Inferior parietal cortex (tissue), 1 donor: ENCODE measurements around the gene CACNA1I.

ENCODE experiments used
- DNase-seq: peaks from one replicate; pipeline ENCODE4 v3.0.0-alpha.2; 2016; ENCODE audit errors: extremely low spot score

Gene CACNA1I

DNA sequence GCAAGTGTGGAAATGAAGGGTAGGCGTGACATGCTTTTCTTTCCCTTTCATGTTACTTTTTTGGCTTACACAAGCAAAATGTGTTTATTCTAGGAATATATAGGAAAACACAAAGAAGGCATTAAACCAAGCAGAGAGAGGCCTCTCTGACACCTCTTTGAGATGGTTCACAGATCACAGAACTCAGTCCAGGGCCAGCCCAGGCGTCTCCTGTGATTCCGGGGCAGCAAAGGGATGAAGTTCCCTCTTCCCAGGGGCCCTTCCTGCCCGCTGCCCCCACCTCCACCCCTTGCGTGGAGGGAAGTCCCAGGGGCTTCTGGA is 78.0 kb downstream of the CACNA1I start:
- no peak for DNase-seq

DNA sequence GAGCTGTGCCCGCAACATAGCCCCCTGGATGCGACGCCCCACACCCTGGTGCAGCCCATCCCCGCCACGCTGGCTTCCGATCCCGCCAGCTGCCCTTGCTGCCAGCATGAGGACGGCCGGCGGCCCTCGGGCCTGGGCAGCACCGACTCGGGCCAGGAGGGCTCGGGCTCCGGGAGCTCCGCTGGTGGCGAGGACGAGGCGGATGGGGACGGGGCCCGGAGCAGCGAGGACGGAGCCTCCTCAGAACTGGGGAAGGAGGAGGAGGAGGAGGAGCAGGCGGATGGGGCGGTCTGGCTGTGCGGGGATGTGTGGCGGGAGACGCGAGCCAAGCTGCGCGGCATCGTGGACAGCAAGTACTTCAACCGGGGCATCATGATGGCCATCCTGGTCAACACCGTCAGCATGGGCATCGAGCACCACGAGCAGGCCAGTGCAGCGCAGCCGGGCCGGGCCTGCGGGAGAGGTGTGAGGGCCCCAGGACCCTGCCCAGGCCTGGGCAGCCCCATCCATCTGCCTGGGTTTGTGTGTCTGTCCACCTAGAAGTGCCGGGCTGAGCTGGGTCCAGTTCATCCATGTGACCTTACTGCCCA is 79.0 kb downstream of the CACNA1I start:
- no peak for DNase-seq

DNA sequence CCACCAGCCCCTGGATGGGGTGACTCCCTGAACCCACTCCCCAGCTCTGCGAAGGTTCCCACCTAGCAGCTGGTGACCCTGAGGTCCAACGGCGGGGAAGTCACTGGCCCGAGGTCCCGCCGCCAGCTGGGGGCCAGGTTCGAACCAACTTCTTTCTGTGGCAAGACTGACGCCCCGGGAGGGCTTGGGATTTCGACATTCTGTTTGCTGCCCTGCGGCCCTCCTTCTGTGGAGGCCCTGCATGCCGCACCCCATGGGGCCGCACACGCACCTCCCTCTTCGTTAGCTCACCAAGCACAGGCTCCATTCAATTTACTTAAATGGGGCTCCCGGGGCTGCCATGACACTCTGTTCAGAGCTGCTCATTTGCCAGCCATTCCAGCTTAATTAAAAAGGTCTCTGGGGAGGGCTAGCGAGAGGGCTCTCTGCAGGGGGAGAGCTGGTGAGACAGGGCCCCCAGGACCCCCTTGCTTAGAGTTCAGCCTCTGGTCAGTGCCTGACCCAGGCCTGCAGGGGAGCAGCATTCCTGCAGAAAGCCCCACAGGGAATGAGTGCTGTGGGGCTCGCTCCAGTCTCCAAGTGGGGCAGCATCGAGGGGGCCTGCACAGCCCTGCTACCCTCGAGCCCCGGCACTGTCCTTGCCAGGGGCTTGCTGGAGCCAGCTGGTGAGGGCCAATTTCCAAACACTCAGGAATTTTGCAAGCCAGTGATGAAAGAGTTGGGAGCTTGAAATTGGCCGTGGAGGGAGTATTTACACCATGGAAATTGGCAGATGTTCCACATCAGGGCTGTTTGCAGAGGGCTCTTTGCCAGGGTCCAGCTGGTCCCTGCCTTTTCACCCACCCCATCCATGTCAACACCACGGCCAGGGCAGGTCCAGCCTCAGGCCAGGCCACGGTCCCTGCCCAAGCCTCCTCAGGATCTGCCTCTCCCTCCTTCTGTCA is 80.8 kb downstream of the CACNA1I start:
- DNase-seq, result no peak

DNA sequence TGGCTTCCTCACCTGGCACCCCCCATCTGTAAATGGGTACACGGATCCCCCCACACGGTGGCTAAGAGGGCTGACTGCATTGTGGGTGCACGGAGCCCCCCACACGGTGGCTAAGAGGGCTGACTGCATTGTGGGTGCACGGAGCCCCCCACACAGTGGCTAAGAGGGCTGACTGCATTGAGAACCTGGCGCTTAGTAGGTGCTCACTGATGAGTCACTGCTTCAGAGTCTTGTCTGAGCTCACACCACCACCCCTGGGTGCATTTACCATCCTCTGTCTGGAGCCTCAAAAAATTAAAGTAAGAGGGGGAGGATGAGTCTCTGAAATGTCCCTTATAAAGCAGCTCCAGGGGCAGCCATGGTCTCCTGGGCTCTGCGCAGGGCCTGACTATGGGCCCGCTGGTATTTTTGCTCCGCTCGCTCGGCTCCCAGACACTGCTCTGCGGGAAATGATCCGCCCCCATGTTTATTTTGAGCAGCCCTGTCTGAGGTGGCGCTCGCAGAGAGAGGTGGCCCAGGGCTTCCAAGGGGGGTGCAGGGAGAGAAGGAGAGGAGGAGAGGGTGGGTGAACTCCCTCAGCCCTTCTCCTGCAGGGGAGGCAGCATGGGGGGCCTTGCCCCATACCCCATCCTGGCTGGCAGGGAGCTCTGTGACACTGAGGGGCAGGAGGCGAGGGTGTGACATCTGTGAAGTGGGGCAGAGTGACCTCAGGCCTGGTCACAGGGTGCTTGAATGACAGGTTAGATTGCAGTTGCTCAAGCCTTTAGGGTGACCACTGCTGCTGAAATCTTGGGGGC is 82.6 kb downstream of the CACNA1I start:
- no peak for DNase-seq

DNA sequence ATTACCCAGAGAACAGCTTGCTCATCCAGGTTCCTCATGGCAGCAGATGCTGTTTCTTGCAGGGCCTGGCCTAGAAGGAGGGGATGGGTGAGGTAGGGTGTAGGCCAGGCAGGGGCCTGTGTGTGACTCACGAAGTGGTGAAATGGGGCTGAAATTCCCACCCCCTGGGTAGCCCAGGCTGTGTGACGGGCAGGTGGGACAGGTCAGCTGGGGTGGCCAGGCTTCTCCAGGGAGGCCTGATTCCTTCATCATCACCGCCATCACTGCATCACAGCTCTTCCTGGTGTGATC is 83.2 kb downstream of the CACNA1I start:
- DNase-seq, result no peak

DNA sequence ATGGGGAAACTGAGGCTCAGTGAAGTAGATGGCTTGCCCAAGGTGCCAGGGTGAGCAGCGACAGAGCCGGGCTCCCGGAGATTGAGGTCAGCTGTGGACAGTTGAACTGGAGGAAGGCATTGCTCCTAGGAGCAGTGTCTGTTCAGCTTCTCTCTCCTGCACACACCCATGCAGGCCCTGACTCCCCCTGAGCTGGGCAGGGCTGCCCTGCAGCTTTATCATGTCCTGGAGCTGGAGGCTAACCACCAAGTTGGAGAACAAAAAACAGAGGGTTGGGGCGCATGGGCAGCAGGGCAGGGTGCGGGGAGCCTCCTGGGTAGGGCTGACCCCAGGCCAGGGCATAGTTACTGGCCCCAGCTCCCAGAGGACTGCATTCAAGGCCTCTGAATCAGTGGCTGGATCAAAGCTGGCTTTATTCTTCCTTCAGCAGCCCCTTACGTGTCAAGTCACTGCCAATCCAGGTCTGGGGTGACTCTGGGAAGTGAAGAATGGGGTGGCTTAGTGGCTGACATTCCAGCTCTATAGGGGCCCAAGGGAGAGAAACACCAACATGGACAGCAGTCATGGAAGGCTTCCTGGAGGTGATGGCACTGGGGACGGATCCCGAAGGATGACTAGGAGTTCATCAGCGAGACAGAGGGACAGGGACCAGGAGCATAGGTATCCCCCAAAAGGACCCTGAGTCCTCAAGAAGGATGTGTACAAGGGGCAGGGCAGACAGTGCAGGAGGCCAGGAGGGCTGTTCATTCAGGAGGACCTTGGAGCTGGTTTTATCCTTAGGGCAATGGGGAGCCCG is 83.8 kb downstream of the CACNA1I start:
- no peak for DNase-seq

DNA sequence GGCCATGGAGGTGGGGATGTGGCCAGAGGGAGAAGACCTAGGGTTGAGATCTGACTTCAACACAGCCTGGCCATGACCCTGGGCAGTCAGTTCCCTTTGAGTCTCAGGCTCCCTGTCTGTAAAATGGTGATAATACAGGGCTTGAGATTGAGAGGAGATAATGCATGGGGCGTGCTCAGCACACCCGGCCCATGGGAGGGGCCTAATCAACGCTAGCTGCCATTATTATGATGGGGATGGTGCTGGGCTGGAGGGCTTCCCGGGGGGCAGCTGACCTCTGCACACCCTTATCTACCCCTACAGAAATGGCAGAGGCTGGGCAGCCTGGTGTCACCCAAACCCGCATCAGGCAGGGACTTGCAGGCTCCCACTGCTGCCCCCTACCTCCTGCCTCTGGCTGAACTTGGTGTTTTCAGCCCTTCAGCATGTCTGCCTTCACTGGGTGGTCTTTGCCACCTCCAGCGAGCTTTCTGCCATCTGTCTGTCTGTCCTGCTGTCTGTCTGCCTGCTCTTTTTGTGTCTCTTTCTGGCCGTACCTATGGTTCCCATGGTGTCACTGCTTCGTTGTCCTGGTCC is 84.5 kb downstream of the CACNA1I start:
- no peak for DNase-seq

DNA sequence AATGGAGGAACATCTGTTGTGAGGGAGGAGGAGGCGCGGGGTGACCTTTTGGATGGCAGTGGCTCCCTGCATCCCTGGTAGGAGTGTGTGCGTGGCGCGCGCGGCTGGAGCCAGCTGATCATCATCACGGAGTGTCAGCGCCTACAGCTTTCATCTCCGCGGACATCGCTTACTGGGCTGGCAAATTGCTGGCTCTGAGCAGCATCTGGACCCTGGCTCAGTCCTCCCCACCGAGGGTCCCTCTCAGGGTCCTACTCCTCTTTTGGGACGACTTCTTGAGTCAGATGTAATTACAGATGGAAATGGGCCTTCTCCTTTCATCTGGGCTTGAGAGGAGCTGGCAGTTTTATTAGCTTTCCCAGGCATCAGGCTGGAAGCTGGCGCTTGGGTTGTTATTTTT is 85.3 kb downstream of the CACNA1I start:
- no peak for DNase-seq

DNA sequence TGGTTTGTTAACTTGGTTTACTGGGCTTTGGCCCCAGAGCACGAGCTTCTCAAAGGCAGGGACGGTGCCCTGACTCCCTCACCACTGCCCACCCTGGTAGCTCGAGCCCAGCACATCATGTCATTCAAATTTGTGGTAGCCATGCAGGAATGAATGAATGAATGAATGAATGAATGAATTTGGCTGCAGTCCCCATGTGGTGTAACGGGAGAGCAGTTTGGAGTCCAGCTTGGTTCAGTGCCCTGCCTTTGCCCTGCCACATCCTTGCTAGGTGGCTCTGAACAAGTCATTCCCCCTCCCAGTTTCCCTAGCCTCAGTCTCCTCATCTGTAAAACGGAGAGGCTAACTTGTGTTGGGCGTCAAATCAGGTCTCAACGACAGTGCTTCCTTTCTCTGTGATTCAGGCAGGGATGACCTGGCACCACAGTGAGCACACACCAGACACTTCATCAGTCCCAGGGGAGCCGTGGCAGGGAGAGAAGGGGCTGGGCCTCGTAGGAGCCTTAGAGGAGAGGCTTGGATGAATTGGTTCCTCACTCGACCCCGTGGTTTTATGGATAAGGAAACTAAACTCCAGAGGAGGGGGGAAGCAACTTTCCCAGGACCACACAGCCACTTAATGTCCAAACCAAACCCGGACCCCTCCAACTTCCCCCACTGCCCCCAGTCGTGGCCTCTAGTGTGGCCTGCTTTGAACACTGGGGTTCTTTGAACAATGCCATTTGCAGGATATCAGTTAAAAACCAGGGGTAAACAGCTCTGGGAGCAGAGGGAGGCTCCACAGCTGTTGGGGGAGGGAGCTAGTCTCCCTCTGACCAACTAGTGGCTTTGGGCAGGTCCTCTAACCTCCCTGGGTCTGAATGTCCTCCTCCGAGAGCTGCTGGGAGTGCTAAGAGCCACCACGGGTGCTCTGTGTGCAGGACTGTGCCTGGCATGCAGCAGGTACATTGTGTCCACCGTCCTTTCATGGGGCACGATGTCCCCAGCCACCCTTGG is 86.2 kb downstream of the CACNA1I start:
- no peak for DNase-seq

DNA sequence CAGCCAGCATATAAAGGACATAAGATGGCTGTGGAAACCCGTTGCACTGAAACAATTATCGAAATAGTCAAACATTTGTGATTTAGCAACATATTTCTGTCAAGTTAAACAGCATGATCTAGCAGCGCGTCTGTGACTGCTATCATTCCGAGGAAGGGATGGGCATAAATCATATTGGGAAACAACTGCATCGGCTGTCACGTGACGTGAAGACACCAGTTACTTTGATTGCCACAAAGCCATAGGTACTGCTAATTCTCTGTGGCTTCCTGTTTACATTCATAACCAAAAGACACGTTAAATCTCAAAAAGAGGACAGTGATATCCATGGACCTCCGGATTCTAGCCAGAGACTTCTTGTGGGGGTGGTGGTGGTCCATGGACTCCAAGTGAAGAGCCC is 87.8 kb downstream of the CACNA1I start:
- no peak for DNase-seq

DNA sequence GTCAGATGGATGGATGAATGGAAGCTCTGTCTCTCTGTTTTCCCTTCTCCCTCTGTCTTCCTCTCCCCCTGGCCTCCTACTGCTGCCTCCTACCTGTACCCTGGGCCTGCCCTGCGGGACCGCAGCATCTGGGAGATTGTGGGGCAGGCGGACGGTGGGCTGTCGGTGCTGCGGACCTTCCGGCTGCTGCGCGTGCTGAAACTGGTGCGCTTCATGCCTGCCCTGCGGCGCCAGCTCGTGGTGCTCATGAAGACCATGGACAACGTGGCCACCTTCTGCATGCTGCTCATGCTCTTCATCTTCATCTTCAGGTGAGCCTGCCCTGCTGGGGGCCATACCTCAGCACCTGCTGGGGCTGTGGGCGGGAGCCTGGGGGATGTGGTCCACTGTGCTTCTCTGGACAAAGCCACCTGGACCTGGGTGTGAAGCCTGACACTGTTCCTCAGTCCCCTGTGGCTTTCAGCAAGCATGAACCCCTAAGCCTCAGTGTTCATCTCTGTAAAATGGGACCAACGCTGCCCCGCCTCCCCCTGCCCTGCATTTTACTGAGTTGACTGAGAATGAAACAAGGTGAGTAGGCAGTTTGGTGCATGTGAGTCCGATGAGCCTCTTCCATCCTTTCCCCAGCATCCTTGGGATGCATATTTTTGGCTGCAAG is 88.4 kb downstream of the CACNA1I start:
- no peak for DNase-seq

DNA sequence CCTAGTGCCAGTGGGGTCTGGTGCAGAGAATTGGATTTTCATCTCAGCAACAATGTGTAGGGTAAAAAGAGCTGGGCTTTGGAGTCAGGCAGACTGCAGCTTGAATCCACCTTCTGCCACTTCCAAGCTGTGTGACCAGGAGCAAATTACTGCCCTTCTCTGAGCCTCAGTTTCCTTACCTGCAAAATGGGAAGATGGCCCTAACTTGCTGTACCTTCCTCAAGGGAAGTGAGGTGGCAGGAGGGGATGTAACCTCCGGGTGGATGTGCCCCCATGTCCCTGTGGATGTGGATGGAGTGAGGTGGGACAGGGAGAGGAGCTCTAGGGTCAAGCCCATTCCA is 90.9 kb downstream of the CACNA1I start:
- no peak for DNase-seq

DNA sequence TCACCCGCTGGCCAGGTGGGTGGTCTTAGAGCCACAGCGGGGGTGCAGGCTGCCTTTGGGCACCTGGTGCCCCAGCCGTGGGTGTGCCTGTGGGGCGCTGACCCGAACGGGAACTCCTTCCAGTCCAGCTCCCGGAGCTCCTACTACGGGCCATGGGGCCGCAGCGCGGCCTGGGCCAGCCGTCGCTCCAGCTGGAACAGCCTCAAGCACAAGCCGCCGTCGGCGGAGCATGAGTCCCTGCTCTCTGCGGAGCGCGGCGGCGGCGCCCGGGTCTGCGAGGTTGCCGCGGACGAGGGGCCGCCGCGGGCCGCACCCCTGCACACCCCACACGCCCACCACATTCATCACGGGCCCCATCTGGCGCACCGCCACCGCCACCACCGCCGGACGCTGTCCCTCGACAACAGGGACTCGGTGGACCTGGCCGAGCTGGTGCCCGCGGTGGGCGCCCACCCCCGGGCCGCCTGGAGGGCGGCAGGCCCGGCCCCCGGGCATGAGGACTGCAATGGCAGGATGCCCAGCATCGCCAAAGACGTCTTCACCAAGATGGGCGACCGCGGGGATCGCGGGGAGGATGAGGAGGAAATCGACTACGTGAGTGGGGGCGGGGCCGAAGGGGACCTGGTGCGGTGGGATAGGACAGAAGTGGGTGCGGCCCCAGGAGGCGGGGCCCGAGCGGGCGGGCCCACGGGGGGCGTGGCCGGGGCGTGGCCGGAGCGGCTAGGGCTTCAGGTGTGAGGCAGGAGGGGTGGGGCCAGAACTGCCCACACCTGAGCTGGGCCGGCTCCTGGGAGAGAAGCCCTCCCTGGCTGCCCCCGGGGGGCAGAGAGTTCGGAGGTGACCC is 91.5 kb downstream of the CACNA1I start:
- no peak for DNase-seq

DNA sequence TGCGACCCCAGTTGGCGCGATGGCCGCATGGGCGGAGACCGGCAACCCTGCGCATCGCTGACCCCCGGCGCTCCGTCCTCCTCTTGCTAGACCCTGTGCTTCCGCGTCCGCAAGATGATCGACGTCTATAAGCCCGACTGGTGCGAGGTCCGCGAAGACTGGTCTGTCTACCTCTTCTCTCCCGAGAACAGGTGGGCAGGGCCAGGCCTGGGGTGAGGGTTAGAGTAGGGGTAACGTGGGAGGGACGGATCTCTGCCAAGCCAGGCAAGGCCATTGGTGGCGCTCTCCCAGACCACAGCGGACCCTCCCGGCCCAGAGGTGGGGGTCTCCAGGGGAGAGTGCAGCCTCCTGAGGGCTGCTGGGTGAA is 92.1 kb downstream of the CACNA1I start:
- DNase-seq, result no peak

DNA sequence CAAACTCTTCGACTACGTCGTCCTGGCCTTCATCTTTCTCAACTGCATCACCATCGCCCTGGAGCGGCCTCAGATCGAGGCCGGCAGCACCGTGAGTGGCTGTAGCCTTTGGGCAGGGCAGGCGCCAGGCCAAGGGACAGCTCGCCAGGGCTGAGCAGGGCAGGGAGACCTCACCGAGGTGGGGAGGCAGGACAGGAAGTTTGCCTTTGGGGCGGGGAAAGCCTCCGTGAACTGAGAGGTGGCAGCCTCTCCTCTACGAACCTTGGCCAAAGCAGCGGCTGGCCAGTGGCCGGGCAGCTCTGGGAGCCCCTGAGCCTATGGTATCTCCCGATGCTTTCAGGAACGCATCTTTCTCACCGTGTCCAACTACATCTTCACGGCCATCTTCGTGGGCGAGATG is 93.2 kb downstream of the CACNA1I start:
- no peak for DNase-seq

DNA sequence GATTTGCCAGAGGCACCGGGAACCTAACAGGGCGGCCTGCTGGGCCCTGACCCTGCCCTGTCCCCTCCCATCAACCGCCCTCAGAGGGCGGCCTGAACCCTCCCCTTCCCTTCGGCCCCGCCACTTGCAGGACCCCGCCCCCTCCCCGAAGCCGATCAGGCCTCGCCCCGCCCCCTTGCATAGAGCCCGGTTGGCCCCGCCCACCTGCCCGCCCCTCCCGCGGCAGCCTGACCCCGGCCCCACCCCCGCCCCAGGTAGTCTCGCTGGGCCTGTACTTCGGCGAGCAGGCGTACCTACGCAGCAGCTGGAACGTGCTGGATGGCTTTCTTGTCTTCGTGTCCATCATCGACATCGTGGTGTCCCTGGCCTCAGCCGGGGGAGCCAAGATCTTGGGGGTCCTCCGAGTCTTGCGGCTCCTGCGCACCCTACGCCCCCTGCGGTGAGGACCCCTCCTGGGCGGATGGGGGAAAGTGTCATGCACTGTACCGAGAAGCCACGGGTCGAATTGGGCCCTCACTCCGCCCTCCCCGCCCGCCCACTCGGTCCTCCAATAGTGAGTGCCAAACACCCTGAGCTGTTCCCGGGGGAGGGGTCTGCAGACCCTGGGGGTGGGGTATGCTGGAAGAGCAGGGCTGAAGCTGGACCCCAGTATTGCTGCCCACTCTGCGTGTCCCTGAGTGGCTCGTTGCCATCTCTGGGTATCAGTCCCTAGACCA is 94.1 kb downstream of the CACNA1I start:
- no peak for DNase-seq

DNA sequence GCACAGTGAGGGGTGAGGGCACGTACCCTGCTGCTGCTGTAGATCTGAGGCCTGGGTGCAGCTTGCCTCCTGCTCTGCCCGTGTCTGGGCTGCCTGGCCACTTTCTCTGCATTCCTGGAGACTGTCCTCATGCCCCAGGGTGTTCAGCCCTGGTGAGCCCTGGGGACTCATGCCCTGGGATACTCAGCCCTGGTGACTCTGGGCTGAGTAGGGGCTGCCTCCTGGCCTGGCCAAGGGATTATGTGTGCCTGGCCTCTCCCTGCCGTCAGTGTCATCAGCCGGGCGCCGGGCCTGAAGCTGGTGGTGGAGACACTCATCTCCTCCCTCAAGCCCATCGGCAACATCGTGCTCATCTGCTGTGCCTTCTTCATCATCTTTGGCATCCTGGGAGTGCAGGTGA is 94.7 kb downstream of the CACNA1I start:
- no peak for DNase-seq

DNA sequence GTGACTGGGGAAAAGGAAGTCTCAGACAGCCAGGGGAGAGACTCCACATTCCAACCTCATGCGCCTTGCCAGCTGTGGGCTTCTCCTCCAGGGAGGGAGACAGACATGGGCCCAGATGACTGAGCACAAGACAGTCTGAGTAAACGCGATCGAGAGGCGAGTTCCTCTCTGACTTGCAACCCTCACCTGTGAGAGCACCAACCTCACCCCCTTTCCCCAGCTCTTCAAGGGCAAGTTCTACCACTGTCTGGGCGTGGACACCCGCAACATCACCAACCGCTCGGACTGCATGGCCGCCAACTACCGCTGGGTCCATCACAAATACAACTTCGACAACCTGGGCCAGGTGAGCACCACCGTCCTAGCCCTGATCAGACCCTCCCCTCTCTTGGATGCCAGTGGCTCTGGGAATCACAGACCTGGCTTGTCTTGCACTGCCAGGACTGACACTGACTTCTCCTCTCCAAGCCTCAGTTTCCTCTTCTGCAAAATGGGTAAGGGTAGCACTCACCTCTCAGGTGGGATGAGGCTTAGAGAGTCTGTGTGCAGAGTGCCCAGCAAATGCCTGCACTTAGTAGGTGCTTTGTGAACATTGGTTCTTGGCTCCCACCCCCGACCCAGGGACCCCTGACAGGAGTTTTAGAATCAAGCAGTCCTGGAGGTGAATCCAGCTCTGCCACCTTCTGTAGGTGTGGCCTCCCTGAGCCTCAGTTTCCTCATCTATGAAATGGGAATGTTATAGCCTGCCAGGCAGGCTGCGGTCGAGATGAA is 95.3 kb downstream of the CACNA1I start:
- no peak for DNase-seq
